ENCODE data around the gene SSBP1.
"Not testable (repeated sequence)": the region's sequence is repeated elsewhere in the genome, so short reads cannot be mapped to it uniquely, and the experiment has no call there.

The SSBP1 gene, protein sequence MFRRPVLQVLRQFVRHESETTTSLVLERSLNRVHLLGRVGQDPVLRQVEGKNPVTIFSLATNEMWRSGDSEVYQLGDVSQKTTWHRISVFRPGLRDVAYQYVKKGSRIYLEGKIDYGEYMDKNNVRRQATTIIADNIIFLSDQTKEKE

GRCh38 chr7:141737836-141738591, at the start of gene SSBP1:
TSS of gene SSBP1 (plus strand) at chr7:141738358. CDS start at chr7:141739167, 809 bp downstream.
- no peaks in the 10 kb centered on the region for H3K27me3 ChIP-seq (replicated peaks; ENCODE audit: control insufficient read depth, insufficient read depth, low read length)
- H3K4me3 ChIP-seq (replicated peaks; ENCODE audit: low read depth, low read length), result peak within 1 kb of the TSS; percentile 96
- DNase-seq (ENCODE audit: extremely low read depth, insufficient read length), result peak; percentile 92
- TF ChIP-seq CTCF (IDR thresholded peaks at IDR 0.05; ENCODE audit: insufficient read depth, low read length, poor library complexity, severe bottlenecking), result peak; percentile 96
- H3K36me3 ChIP-seq (ENCODE audit: control insufficient read depth, insufficient read depth, low read length), result peaks cover 4% of the 10 kb centered on the region

DNA sequence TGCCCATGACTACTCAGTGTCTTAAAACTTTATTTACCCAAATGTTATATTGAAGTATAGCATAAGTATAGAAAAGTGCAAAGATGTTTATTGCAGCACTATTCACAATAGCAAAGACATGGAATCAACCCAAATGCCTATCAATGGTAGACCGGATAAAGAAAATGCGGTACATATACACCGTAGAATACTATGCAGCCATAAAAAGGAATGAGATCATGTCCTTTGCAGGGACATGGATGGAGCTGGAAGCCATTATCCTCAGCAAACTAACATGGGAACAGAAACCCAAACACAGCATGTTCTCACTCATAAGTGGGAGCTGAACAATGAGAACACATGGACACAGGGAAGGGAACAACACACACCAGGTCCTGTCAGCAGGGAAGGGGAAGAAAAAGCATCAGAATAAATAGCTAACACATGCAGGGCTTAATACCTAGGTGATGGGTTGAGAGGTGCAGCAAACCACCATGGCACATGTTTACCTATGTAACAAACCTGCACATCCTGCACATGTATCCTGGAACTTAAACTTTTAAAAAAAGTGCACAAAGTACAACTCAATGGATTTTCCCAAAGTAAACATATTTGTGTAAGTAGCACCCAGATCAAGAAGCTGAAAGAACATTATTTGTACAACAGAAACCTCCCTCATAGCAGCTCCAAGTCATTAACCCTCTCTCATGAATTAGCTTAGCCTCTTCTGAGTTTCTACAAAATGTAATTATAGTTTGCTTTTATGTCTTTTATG, 48.9 kb upstream of the SSBP1 start:
- H3K27me3 ChIP-seq (replicated peaks; ENCODE audit: control insufficient read depth, insufficient read depth, low read length); H3K36me3 ChIP-seq (ENCODE audit: control insufficient read depth, insufficient read depth, low read length); H3K4me3 ChIP-seq (replicated peaks; ENCODE audit: low read depth, low read length); DNase-seq (ENCODE audit: extremely low read depth, insufficient read length): not testable (repeated sequence)

DNA sequence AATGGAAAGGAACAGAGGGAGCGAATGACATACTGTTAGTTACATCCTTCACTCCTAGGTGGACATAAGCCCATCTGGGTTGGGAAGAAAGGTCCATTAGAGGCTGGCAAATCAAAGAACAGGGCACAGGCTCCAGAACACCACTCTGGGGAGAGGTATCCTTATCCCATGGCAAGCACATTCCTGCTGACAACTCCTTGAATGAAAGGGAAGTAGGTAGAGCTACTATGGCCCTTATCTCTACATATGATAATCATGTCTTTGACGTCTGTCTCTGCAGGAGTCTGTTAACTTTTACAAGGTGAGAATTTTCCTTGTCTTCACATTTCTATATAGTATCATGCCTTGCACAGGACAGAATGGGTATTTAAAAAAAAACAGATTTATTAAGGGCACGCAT, 46.6 kb upstream of the SSBP1 start:
- Histone ChIP-seq H3K27me3 (replicated peaks; ENCODE audit: control insufficient read depth, insufficient read depth, low read length) (no peaks in the 10 kb centered on the region), H3K36me3 (ENCODE audit: control insufficient read depth, insufficient read depth, low read length) (no peaks in the 10 kb centered on the region), H3K4me3 (replicated peaks; ENCODE audit: low read depth, low read length) (no peak overlapping the region)
- no peak for TF ChIP-seq CTCF (IDR thresholded peaks at IDR 0.05; ENCODE audit: insufficient read depth, low read length, poor library complexity, severe bottlenecking)
- no peak for DNase-seq (ENCODE audit: extremely low read depth, insufficient read length)

- Histone ChIP-seq H3K27me3 (replicated peaks; ENCODE audit: control insufficient read depth, insufficient read depth, low read length) (no peaks in the 10 kb centered on the region), H3K4me3 (replicated peaks; ENCODE audit: low read depth, low read length) (no peak overlapping the region), H3K36me3 (ENCODE audit: control insufficient read depth, insufficient read depth, low read length) (no peaks in the 10 kb centered on the region)
- TF ChIP-seq CTCF (IDR thresholded peaks at IDR 0.05; ENCODE audit: insufficient read depth, low read length, poor library complexity, severe bottlenecking), result no peak
- DNase-seq (ENCODE audit: extremely low read depth, insufficient read length), result no peak
These were observed 46.2 kb upstream of the SSBP1 start for GRCh38 chr7:141691961-141692360.

GRCh38 chr7:141693082-141693481, 45.1 kb upstream of the SSBP1 start:
- H3K4me3 ChIP-seq (replicated peaks; ENCODE audit: low read depth, low read length), result no peak overlapping the region
- no peak for TF ChIP-seq CTCF (IDR thresholded peaks at IDR 0.05; ENCODE audit: insufficient read depth, low read length, poor library complexity, severe bottlenecking)
- DNase-seq (ENCODE audit: extremely low read depth, insufficient read length), result no peak
- no peaks in the 10 kb centered on the region for H3K36me3 ChIP-seq (ENCODE audit: control insufficient read depth, insufficient read depth, low read length)
- H3K27me3 ChIP-seq (replicated peaks; ENCODE audit: control insufficient read depth, insufficient read depth, low read length), result no peaks in the 10 kb centered on the region

- Histone ChIP-seq H3K27me3 (replicated peaks; ENCODE audit: control insufficient read depth, insufficient read depth, low read length) (no peaks in the 10 kb centered on the region), H3K36me3 (ENCODE audit: control insufficient read depth, insufficient read depth, low read length) (no peaks in the 10 kb centered on the region), H3K4me3 (replicated peaks; ENCODE audit: low read depth, low read length) (no peak overlapping the region)
- no peak for DNase-seq (ENCODE audit: extremely low read depth, insufficient read length)
- TF ChIP-seq CTCF (IDR thresholded peaks at IDR 0.05; ENCODE audit: insufficient read depth, low read length, poor library complexity, severe bottlenecking), result no peak
These were observed 42.3 kb upstream of the SSBP1 start for GRCh38 chr7:141695803-141696289.

Measured in GM06990 (cell line).